K562 treated with DMSO at 1 percent for 48 hours (cell line): ENCODE results near the gene FAU. TPM values are rescaled to one million over a fixed set of nuclear protein-coding genes. Genes with fewer than 3 reads are reported as not detected.

Experiments used
- total RNA-seq: library from RNA; unstranded; fragments of 300-600 nt; gene quantifications from 2 replicates; pipeline ENCODE4 v1.2.3, GENCODE V29; 2022; ENCODE audit warnings: low replicate concordance; ENCODE audit errors: extremely low read depth

Gene FAU
- total RNA-seq, result not detected in 2 replicates

GRCh38 chr11:65121865-65122696 lies at the start of gene FAU, which contains the start of gene MRPL49:
Gene FAU (minus strand): TSS chr11:65122134. CDS start chr11:65121813, 321 bp downstream.
Gene MRPL49 (plus strand): TSS chr11:65122321. CDS start chr11:65122347, 26 bp downstream.

GRCh38 chr11:65170058-65170534 lies 48.2 kb upstream of the FAU start, which contains the start of gene SPDYC:
Gene SPDYC (plus strand): TSS chr11:65170233. CDS start chr11:65171358, 1,125 bp downstream.

GRCh38 chr11:65134240-65134951 lies 12.5 kb upstream of the FAU start, which contains the start of gene SYVN1:
Gene SYVN1 (minus strand): TSS chr11:65134519. CDS start chr11:65133601, 918 bp downstream.

GRCh38 chr11:65117206-65118096 lies 4.5 kb downstream of the FAU start, which contains the start of gene ZNHIT2:
Gene ZNHIT2 (minus strand): TSS chr11:65117701. CDS start chr11:65117653, 48 bp downstream.

GRCh38 chr11:65111744-65112545 lies 10.0 kb downstream of the FAU start, which contains the start of gene TM7SF2:
Gene TM7SF2 (plus strand): TSS chr11:65111872. CDS start chr11:65112016, 144 bp downstream.

GRCh38 chr11:65095974-65096806 lies 25.7 kb downstream of the FAU start, which contains the start of gene VPS51:
Gene VPS51 (plus strand): TSS chr11:65096214. CDS start chr11:65096251, 37 bp downstream.

GRCh38 chr11:65083834-65084597 lies 37.9 kb downstream of the FAU start, which contains the start of the genes CDCA5 and ZFPL1:
Gene CDCA5 (minus strand): TSS chr11:65084040. CDS start chr11:65083978, 62 bp downstream.
Gene ZFPL1 (plus strand): TSS chr11:65084222. CDS start chr11:65084699, 477 bp downstream.

Other genes starting within 250 kb of the FAU start
- not detected in 2 replicates for gene EHD1, start 243.5 kb downstream of the FAU start, total RNA-seq
- gene ATG2A, start 204.9 kb downstream of the FAU start, total RNA-seq, result not detected in 2 replicates
- gene PPP2R5B, start 197.4 kb downstream of the FAU start, total RNA-seq, result not detected in 2 replicates
- not detected in 2 replicates for gene GPHA2, start 186.2 kb downstream of the FAU start, total RNA-seq
- not detected in 2 replicates for gene MAJIN, start 150.0 kb downstream of the FAU start, total RNA-seq
- gene BATF2, start 125.2 kb downstream of the FAU start, total RNA-seq, result not detected in 2 replicates
- gene ARL2, start 108.0 kb downstream of the FAU start, total RNA-seq, result not detected in 2 replicates
- gene SNX15, start 94.7 kb downstream of the FAU start, total RNA-seq, result not detected in 2 replicates
- not detected in 2 replicates for gene SAC3D1, start 80.9 kb downstream of the FAU start, total RNA-seq
- not detected in 2 replicates for gene NAALADL1, start 63.6 kb downstream of the FAU start, total RNA-seq
- gene CDCA5, start 38.1 kb downstream of the FAU start, total RNA-seq, result not detected in 2 replicates
- not detected in 2 replicates for gene ZFPL1, start 37.9 kb downstream of the FAU start, total RNA-seq
- gene VPS51, start 25.9 kb downstream of the FAU start, total RNA-seq, result not detected in 2 replicates
- not detected in 2 replicates for gene TM7SF2, start 10.3 kb downstream of the FAU start, total RNA-seq
- not detected in 2 replicates for gene ZNHIT2, start 4.4 kb downstream of the FAU start, total RNA-seq
- not detected in 2 replicates for gene MRPL49, start 187 bp upstream of the FAU start, total RNA-seq
- gene SYVN1, start 12.4 kb upstream of the FAU start, total RNA-seq, result not detected in 2 replicates
- not detected in 2 replicates for gene SPDYC, start 48.1 kb upstream of the FAU start, total RNA-seq
- not detected in 2 replicates for gene CAPN1, start 59.8 kb upstream of the FAU start, total RNA-seq
- gene POLA2, start 139.8 kb upstream of the FAU start, total RNA-seq, result not detected in 2 replicates
- gene CDC42EP2, start 192.7 kb upstream of the FAU start, total RNA-seq, result not detected in 2 replicates
- gene DPF2, start 211.7 kb upstream of the FAU start, total RNA-seq, result 1,832 TPM in 1 of 2 replicates, not detected in the other
- gene TIGD3, start 232.6 kb upstream of the FAU start, total RNA-seq, result not detected in 2 replicates